Ramos (cell line): Measurements from ENCODE around the gene MON1B.

Source experiments
- in situ Hi-C: fragments of 300-500 bp; cut with MboI; formaldehyde crosslinking; loops from one replicate; pipeline ENCODE4 v1.14.3; 2022; ENCODE audit warnings: low sequenced_read_pairs; ENCODE audit not compliant: unreplicated experiment

MON1B gene

DNA sequence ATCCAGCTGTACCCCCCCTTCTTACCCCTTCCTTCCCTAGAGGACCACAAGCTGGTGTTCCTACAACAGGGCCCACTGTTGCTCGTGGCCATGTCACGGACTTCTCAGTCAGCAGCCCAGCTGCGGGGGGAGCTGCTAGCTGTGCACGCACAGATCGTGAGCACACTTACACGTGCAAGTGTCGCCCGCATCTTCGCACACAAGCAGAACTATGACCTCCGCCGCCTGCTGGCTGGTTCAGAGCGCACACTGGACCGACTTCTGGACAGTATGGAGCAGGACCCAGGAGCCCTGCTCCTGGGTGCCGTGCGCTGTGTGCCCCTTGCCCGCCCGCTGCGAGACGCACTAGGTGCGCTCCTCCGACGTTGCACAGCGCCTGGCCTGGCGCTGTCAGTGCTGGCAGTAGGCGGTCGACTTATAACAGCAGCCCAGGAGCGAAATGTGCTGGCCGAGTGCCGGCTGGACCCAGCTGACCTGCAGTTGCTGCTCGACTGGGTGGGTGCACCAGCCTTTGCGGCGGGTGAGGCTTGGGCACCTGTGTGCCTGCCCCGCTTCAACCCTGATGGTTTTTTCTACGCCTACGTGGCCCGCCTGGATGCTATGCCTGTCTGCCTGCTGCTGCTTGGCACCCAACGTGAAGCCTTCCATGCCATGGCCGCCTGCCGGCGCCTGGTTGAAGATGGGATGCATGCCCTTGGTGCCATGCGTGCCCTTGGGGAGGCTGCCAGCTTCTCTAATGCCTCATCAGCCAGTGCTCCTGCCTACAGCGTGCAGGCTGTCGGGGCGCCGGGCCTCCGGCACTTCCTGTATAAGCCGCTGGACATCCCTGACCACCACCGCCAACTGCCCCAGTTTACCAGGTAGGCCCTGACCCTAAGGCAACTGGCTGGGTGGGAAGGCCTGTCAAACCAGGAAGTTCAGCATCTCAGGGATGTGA lies 3.6 kb downstream of the MON1B start:
- in situ Hi-C loops: no loop called here

GRCh38 chr16:77195411-77195810 lies 4.4 kb downstream of the MON1B start:
- in situ Hi-C loops: no loop called here

GRCh38 chr16:77197747-77198146 lies 6.8 kb downstream of the MON1B start:
- in situ Hi-C loops: no loop called here

DNA sequence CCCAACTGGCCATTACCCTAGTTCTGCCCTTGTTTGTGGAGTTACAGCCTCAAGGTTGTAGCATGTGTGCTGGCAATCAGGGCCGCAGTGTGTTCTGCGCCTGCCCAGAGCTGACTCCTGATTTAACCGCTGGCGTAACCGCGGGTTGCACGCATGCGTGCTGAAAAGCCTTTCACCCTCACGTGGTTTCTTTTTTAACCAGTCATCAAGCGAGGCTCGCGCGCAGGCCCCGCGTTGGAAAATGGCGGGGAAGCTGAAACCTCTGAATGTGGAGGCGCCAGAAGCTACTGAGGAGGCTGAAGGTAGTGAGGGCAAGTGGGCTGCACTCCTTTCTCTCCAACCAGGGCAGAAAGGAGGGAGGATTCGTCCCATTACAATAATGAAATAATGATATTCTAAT lies 8.2 kb downstream of the MON1B start, which contains the start of gene SYCE1L:
SYCE1L (plus strand) TSS at position 198 of the 400 bp plus-strand sequence; CDS start at position 242, 44 bp downstream.
- in situ Hi-C loops: no loop called here

DNA sequence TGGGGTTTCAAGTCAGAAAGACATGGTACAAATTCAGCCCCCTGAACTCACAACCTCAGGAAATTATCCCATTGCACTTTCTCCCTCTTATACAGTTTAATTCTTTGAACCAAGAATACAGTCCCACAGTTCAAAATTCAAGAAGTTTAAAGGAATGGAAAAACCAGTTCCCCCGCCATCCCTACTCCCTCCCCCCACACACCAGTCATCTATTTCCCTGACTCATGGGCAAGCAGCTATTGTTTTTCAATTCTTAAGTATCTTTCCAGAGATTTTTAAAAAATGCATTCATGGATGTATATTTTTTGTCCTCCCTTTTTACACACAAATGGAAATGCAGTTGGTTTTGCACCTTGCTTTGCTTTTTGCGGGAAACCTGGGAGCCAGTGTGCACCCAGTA lies 15.5 kb downstream of the MON1B start:
- in situ Hi-C loops: no loop called here

- in situ Hi-C loops: no loop called here
These were observed 16.0 kb downstream of the MON1B start for GRCh38 chr16:77207030-77207429.

DNA sequence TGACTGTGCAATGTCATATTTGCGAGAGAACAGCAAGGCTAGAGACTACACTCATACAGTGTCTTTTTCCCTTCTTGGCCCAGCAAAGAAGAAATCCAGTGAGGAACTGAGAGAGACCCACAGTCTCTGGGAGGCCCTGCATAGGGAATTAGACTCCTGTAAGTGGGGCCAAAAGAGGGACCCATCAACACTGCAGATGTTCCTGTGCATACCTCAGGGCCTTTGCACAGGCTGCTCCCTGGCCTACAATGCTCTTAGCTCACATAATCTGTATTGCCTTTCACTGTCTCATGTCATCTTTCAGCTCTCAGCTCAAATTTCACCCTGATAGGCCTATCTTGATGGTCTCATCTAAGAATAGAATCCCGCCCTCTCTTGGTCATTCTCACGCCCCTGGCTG lies 17.4 kb downstream of the MON1B start:
- in situ Hi-C loops: no loop called here

DNA sequence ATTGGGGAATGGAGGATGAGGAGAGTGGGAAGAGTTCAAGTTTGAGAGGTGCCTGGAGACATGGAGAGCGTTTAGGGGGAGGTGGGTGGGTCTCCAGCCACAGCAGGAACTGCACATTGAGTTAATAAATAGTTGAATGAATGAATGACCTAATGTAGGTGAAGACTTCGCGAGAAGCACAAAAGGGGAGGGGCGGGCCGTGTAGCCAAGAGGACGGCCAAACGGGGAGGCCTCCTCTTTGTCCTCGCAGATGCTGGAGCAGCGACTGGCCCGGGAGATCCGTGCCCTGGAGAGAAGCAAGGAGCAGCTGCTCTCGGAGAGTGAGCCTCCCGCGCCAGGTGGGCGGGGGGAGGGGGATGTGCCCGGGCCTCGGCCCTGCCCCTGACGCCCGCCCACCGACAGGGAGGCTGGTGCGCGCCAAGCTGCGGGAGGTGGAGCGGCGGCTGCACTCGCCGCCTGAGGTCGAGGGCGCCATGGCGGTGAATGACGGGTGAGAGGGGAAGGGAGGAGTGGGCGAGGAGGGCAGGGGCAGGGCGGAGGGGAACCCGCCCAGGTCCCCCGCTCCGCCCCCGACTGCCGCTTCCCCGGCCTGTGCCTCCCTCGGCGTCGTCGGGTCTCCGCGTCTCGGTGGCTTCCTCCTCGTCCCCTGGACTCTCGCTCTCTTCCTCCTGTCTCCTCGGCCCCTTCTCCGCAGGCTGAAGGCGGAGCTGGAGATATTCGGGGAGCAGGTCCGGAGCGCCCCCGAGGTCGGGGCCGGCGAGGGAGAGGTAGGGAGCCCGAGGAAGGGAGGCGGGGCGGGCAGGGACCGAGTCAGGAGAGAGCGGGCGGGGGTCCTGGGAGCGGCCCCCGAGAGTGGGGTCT lies 21.1 kb downstream of the MON1B start:
- in situ Hi-C loops: no loop called here

DNA sequence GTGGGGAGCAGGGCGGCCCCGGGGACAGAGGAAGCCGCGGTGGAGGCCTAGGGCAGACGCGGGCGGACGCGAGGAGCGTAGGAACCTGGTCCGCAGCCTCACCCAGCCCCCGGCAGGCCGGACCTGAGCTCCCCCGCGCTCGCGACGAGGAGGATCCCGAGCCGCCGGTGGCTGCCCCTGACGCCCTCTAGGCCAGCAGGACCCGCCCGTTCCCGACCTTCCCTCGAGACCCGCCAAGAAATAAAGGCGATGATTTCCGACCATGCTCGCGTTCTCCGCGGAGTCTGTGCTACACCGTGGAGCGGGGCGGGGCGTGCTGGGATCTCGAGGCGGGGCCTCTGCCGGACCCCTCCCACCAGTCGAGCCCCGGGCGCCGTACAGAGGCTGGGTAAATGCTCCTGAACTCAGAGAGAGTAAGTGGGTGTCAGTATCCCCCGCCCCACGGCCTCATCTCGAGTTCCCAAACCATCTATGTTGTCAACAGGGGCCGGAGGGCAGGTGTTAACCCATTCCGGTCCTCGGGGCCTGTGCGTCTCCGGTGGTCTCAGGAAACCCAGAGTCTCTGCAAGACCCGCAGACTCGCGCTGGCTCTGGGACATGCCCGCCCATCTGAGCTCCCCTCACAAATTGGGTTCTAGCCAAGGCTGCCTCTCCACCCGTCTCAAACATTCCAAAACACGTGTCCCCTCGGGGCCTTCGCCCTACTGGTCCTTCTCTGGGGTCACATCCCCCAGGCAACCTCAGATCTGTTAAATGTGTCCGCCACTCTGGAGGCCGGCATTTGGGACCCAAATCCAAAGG lies 22.0 kb downstream of the MON1B start:
- in situ Hi-C loops: no loop called here

GRCh38 chr16:77213542-77214106 lies 22.6 kb downstream of the MON1B start:
- in situ Hi-C loops: no loop called here

DNA sequence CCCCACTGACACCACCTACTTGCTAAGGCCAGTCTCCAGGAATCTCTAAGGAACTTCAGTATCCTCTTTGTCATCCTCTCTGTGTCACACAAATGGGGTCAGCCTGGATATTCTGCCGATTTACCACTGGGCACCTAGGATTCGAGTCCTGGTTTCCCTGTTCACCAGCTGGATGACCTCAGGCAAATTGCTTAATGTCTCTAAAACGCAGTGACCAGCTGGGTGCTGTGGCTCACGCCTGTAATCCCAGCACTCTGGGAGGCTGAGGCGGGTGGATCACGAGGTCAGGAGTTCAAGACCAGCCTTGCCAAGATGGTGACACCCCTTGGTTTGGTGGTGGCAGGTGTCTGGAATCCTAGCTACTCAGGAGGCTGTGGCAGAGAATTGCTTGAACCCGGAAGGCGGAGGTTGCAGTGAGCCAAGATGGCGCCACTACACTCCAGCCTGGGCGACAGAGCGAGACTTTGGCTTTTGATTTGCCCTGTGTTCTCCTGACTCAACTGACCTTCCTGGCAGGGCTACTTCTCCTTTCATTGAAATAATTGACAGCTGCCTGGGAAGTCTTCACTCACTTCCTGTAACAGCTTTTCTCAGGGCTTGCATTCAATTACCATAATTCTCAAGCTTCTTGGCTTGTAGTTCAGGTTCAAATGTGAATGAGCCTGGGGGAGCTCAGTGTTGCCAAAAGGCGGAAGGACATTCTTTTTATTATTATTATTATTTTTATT lies 23.6 kb downstream of the MON1B start:
- in situ Hi-C loops: no loop called here

- in situ Hi-C loops: no loop called here
These were observed 28.4 kb downstream of the MON1B start for GRCh38 chr16:77219437-77219836.

DNA sequence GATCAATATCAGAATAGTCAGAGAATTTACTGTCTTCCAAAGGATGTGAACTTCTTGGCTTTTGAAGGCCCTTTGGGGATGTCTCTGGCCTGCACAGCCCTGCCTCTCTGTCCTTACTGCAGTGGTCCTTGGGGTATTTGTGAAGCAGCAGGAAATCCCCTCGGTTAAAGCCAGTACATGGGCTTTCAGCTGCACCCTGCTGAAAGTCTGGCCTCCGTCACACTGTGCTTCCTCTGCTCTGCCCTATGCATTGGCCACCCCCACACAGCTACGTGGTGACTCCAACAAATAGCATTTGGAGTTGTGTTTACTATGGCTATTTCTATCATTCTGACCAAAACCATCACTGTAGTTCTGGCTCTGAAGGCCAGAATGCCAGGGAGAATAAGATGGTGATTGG lies 29.4 kb downstream of the MON1B start:
- in situ Hi-C loops: no loop called here

DNA sequence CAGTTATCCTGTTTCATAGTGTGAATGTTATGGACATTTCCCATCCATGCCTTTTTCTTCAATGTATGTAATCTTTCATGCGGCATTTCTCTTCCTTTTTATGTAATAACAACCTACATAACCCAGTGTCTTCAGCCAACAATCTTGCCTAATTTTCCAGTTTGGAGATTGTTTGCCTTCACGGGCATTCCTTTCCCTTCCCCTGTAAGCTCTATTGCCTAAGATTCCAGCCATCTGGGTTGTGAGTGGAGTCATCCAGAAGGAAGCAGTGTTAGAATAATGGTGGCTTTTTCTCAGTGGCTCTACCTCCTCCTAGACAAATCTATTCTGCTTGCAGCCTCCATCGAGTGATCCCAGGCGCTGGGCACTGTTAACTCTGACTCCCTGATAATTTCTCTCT lies 30.5 kb downstream of the MON1B start:
- in situ Hi-C loops: no loop called here

DNA sequence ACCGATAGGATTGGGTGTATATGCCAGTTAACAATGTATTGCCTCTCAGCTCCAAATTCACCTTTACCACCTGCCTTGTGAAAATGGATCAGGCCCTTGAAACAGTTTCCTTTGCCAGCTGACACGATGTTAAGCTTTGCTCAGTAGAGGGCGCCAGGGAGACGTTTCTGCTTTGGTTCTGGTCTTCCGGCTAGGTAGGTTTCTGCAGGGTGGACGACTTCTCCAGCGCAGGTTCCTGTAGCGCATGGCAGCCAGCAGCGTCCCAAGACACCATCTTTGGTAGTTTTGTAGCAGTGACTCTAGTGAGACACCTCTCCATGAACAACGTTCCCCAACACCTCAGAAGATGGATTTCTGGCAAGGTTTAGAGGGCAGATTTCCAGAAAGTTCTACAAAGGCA lies 32.2 kb downstream of the MON1B start:
- in situ Hi-C loops: no loop called here

GRCh38 chr16:77225182-77225581 lies 34.2 kb downstream of the MON1B start:
- in situ Hi-C loops: no loop called here

GRCh38 chr16:77227745-77228144 lies 36.8 kb downstream of the MON1B start:
- in situ Hi-C loops: no loop called here

DNA sequence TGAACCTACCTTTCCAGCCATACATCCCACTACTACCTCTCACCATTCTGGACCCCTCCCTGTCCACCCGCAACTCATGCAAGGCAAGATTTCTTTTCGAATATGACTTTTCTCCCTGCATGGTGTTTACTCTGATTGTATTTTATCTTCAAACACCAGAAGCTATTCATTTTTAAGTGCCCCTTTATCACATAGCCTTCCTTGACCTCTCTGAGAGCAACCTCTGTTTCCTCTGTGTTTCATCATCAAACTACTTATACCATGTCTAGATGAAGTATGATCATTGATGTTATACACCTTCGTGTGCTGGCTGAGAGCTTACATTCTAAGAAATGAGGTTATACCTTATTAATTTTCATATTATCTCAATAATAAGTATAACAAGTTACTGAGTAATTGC lies 40.1 kb downstream of the MON1B start:
- in situ Hi-C loops: loop anchor here (10.0 kb wide), 1 partner anchor 744 kb away; no protein-coding TSS in a partner anchor

DNA sequence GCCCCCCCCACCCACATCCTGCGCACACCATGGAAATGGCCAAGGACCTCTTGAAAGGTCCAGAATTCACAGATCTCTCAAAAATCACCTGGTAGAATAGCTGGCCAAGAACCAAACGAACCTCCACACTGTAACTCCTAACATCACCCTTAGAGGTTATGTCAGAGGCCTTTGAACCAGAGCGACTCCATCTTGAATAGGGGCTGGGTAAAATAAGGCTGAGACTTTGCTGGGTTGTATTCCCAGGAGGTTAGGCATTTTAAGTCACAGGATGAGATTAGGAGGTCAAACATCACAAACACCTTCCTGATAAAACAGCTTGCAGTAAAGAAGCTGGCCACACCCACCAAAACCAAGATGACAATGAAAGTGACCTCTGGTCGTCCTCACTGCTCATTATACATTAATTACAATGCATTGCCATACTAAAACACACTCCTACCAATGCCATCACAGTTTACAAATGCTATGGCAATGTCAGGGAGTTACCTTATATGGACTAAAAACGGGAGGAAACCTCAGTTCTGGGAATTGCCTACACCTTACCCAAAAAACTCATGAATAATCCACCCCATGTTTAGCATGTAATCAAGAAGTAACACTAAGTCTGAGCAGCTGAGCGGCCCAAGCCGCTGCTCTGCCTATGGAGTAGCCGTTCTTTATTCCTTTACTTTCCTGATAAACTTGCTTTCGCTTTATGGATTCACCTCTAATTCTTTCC lies 43.0 kb downstream of the MON1B start:
- in situ Hi-C loops: loop anchor here (10.0 kb wide), 1 partner anchor 741 kb away; no protein-coding TSS in a partner anchor
